Activated B cell treated with CpG ODN at 0.5 μM for 24 hours (primary cell): ENCODE measurements around the gene LRP8. TPM values are rescaled to one million over a fixed set of nuclear protein-coding genes. Genes with fewer than 3 reads are reported as not detected.
A peak's percentile ranks its signal among the peaks of the same experiment; 100 is the strongest.

ENCODE experiments used
- ATAC-seq: fragments of 200-7000 bp; cut with Tn5 transposase; one replicate; pipeline ENCODE4 v1.10.0; 2021; ENCODE audit warnings: low read depth, mild to moderate bottlenecking, moderate library complexity
- CTCF ChIA-PET: fragments of 350-600 bp; sonication (Branson Sonifier 250); formaldehyde crosslinking; loops from one replicate; lab custom pipeline; 2021; ENCODE audit warnings: antibody characterized with exemption; lab: Charles Lee
- POLR2A ChIA-PET: fragments of 350-600 bp; sonication (Branson Sonifier 250); formaldehyde crosslinking; loops from one replicate; lab custom pipeline; 2021; ENCODE audit warnings: antibody characterized with exemption; lab: Charles Lee
- DNase-seq: peaks from one replicate; pipeline ENCODE4 v3.0.0; 2022
- H3K27ac Mint-ChIP-seq: one replicate; pipeline ENCODE4 v1.8.0; 2020; ENCODE audit warnings: mixed read lengths
- H3K27me3 Mint-ChIP-seq: one replicate; pipeline ENCODE4 v1.8.0; 2021; ENCODE audit warnings: mixed read lengths
- H3K36me3 Mint-ChIP-seq: one replicate; pipeline ENCODE4 v1.8.0; 2021; ENCODE audit warnings: low read depth, mixed read lengths
- H3K4me1 Mint-ChIP-seq: one replicate; pipeline ENCODE4 v1.8.0; 2021; ENCODE audit warnings: mixed read lengths
- H3K4me3 Mint-ChIP-seq: one replicate; pipeline ENCODE4 v1.8.0; 2020; ENCODE audit warnings: mild to moderate bottlenecking, mixed read lengths
- H3K9me3 Mint-ChIP-seq: one replicate; pipeline ENCODE4 v1.8.0; 2020; ENCODE audit warnings: mixed read lengths
- CTCF ChIP-seq: fragments of 200-600 bp; IDR thresholded peaks from one replicate; pipeline ENCODE4 v1.8.0; 2022; ENCODE audit warnings: antibody characterized with exemption, mild to moderate bottlenecking
- intact Hi-C: fragments of 100-400 bp; cut with micrococcal nuclease; formaldehyde crosslinking; loops from one replicate; pipeline ENCODE4 v1.15.1; 2024
- total RNA-seq: library from RNA; stranded (reverse); gene quantifications from 2 replicates; pipeline ENCODE4 v1.2.3, GENCODE V29; 2022

Gene LRP8
- total RNA-seq, 1 donor from 2014 or later = 40.6 TPM

- DNase-seq (no peak), ATAC-seq (peak; percentile 9)
- H3K4me3 Mint-ChIP-seq = peak overlapping the region; percentile 92
- intact Hi-C loops = loop anchor here (1.0 to 10.0 kb wide), 8 partner anchors 24 to 1141 kb away; partner anchors contain the start of genes BTF3L4, CZIB, MAGOH and TXNDC12
- no peaks in the 10 kb centered on the region for H3K27me3 Mint-ChIP-seq
- H3K4me1 Mint-ChIP-seq = peaks cover 25% of the 10 kb centered on the region
- POLR2A ChIA-PET = interaction anchor here (0.6 to 2.1 kb wide), 4 partner anchors 23 to 692 kb away, joined by 3 to 15 read pairs (median 4); partner anchors contain the start of gene MAGOH
- peaks cover 19% of the 10 kb centered on the region for H3K36me3 Mint-ChIP-seq
- CTCF ChIA-PET = interaction anchor here (1.5 to 1.7 kb wide), 3 partner anchors 9 to 14 kb away, joined by 4 to 9 read pairs (median 7); no protein-coding TSS in a partner anchor
- peaks cover 2% of the 10 kb centered on the region for H3K9me3 Mint-ChIP-seq
- no peak for TF ChIP-seq CTCF
- peak overlapping the region; percentile 90 for H3K27ac Mint-ChIP-seq
Observed at GRCh38 chr1:53196017-53196484, 131.8 kb downstream of the LRP8 start.

GRCh38 chr1:53195246-53196016 lies 132.4 kb downstream of the LRP8 start:
- intact Hi-C loops = loop anchor here (1.0 to 10.0 kb wide), 8 partner anchors 25 to 1141 kb away; partner anchors contain the start of genes BTF3L4, CZIB, MAGOH and TXNDC12
- peaks cover 2% of the 10 kb centered on the region for H3K9me3 Mint-ChIP-seq
- H3K27ac Mint-ChIP-seq = no peak overlapping the region
- H3K4me1 Mint-ChIP-seq = peaks cover 25% of the 10 kb centered on the region
- POLR2A ChIA-PET = interaction anchor here (0.8 to 2.1 kb wide), 4 partner anchors 24 to 131 kb away, joined by 3 to 15 read pairs (median 4); partner anchors contain the start of gene MAGOH
- H3K27me3 Mint-ChIP-seq = peaks cover 2% of the 10 kb centered on the region
- ATAC-seq (no peak), DNase-seq (no peak)
- no peak overlapping the region for H3K4me3 Mint-ChIP-seq
- TF ChIP-seq CTCF = no peak
- CTCF ChIA-PET = interaction anchor here (1.5 to 1.7 kb wide), 3 partner anchors 9 to 14 kb away, joined by 4 to 9 read pairs (median 7); no protein-coding TSS in a partner anchor
- peaks cover 13% of the 10 kb centered on the region for H3K36me3 Mint-ChIP-seq

Other genes with a start within 250 kb of the LRP8 start
- not detected in 2 replicates for gene SLC1A7, start 185.4 kb downstream of the LRP8 start, total RNA-seq
- 12.5 and 15.7 TPM in 2 replicates for gene CPT2, start 131.2 kb downstream of the LRP8 start, total RNA-seq
- 48.9 and 51.8 TPM in 2 replicates for gene CZIB, start 107.4 kb downstream of the LRP8 start, total RNA-seq
- gene MAGOH, start 89.6 kb downstream of the LRP8 start, total RNA-seq = 56.6 and 65.0 TPM in 2 replicates
- not detected in 2 replicates for gene DMRTB1, start 131.3 kb upstream of the LRP8 start, total RNA-seq